Gastrocnemius medialis (tissue), 4 donors: ENCODE data around the gene AHI1.

Source experiments
- CTCF ChIP-seq, 5 experiments: fragments of 450-650 bp in 3 of 5; fragments of 200-600 bp in 2 of 5; sonication (generic) in 2 of 5; IDR thresholded peaks in 4 of 5; conservative IDR thresholded peaks in 1 of 5; 1 replicate in 4 of 5; 2 replicates in 1 of 5; pipeline ENCODE4 v1.5.1; 2016 to 2019; ENCODE audit warnings: antibody characterized with exemption in 5 of 5, mild to moderate bottlenecking in 3 of 5, moderate library complexity in 3 of 5
- POLR2A ChIP-seq, 2 donors: fragments of 450-650 bp; IDR thresholded peaks; one replicate each; pipeline ENCODE4 v1.6.1; 2017; ENCODE audit warnings: antibody characterized with exemption in 2 of 2, mild to moderate bottlenecking in 2 of 2, moderate library complexity in 2 of 2

GRCh38 chr6:135504734-135505133, 7.2 kb upstream of the AHI1 start:
- TF ChIP-seq CTCF (IDR thresholded peaks at IDR 0.05 in 4 of 5, conservative IDR thresholded peaks at IDR 0.05 in 1 of 5) (no peak), POLR2A (IDR thresholded peaks at IDR 0.05) (no peak)
